Adrenal gland (tissue), 5 donors: ENCODE measurements around the gene WDR45B.

ENCODE experiments used
- CTCF ChIP-seq, 6 experiments: fragments of 450-650 bp in 4 of 6; fragments of 200-600 bp in 2 of 6; sonication (generic) in 1 of 6; IDR thresholded peaks; 1 replicate in 5 of 6; 2 replicates in 1 of 6; pipeline versions ENCODE4 v1.5.1 to v1.8.0; 2016 to 2021; ENCODE audit warnings: antibody characterized with exemption in 6 of 6, mild to moderate bottlenecking in 2 of 6, moderate library complexity in 1 of 6
- POLR2A ChIP-seq, 2 donors: fragments of 450-650 bp; IDR thresholded peaks; one replicate each; pipeline ENCODE4 v1.6.1; 2017; ENCODE audit warnings: antibody characterized with exemption in 2 of 2, mild to moderate bottlenecking in 2 of 2, moderate library complexity in 1 of 2
- donor health status: DM: no; HTN: no; CAD: no.

- TF ChIP-seq CTCF (IDR thresholded peaks at IDR 0.05) (no peak), POLR2A (IDR thresholded peaks at IDR 0.05) (no peak)
Observed at GRCh38 chr17:82567286-82567685, 81.0 kb downstream of the WDR45B start.
